BJ (cell line): ENCODE results near the gene ARHGEF4. TPM values are rescaled to one million over a fixed set of nuclear protein-coding genes. Genes with fewer than 3 reads are reported as not detected.

Source experiments
- CTCF ChIA-PET: fragments of 350-600 bp; formaldehyde crosslinking; extraction: SDS; loops from one replicate; lab custom pipeline; 2021; ENCODE audit warnings: antibody characterized with exemption, inconsistent platforms; lab: Yijun Ruan, JAX
- POLR2A ChIA-PET: fragments of 300-600 bp; sonication (Branson Sonifier 250); formaldehyde crosslinking; extraction: SDS; loops from one replicate; lab custom pipeline; 2021; ENCODE audit warnings: antibody characterized with exemption; lab: Charles Lee
- DNase-seq: peaks from one replicate; pipeline ENCODE4 v3.0.0-alpha.2; 2011; ENCODE audit warnings: low read depth
- H3K27me3 ChIP-seq: 2 replicates; pipeline ENCODE4 v1.6.0; 2011; ENCODE audit warnings: low read length; ENCODE audit not compliant: control insufficient read depth, insufficient read depth
- H3K36me3 ChIP-seq: 2 replicates; pipeline ENCODE4 v1.5.1; 2011; ENCODE audit warnings: low read length; ENCODE audit not compliant: control insufficient read depth, insufficient read depth
- H3K4me3 ChIP-seq: 2 replicates; pipeline ENCODE4 v1.5.1; 2011; ENCODE audit warnings: low read depth, mild to moderate bottlenecking, control low read depth, low read length
- CTCF ChIP-seq: IDR thresholded peaks from 2 replicates; pipeline ENCODE4 v1.5.1; 2011; ENCODE audit warnings: low read depth, mild to moderate bottlenecking, control low read depth, inconsistent platforms, low read length, moderate library complexity; ENCODE audit not compliant: insufficient read depth
- polyA plus RNA-seq: library from polyadenylated mRNA; depleted of rRNA; stranded (reverse); fragments of >200 nt; gene quantifications from 2 replicates; pipeline ENCODE4 v1.2.3, GENCODE V29; 2011; rRNA removed
- small RNA-seq: library from RNA; depleted of rRNA; stranded (forward); fragments of <200 nt; gene quantifications from one replicate; pipeline ENCODE3, GENCODE V24; 2012; ENCODE audit warnings: low replicate concordance, low read depth; ENCODE audit not compliant: insufficient read length

The ARHGEF4 gene
- polyA plus RNA-seq, 1 experiment: 15.1 TPM

DNA sequence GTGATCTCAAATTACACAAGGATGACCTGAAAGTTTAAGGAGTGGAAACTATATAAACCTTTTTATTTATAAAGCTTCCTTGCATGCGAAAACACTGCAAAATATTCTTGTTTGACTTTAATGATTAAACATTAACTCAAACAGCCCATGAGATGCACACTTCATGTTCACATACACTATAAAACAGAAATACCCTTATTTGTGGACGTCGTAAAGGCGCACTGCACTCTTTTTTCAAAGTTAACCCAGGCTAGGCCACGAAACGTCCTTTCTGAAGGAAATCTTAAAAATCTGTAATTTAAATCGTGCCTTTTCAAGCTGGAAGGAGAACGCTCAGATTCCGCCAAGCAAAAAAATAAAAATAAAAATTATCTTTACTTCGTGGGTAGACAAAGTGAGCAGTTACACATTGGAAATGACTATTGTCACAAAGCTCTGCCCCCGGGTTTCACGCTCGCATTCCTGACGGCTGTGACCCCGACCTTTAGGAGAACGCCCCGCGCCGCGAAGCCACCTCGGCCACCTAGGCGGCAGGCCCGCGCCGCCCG lies 255.8 kb downstream of the ARHGEF4 start:
- no peak for DNase-seq
- H3K4me3 ChIP-seq: peak overlapping the region; percentile 63
- ChIA-PET CTCF (no interaction called here), POLR2A (no interaction called here)
- H3K36me3 ChIP-seq: peaks cover 3% of the 10 kb centered on the region
- no peaks in the 10 kb centered on the region for H3K27me3 ChIP-seq
- TF ChIP-seq CTCF: no peak

DNA sequence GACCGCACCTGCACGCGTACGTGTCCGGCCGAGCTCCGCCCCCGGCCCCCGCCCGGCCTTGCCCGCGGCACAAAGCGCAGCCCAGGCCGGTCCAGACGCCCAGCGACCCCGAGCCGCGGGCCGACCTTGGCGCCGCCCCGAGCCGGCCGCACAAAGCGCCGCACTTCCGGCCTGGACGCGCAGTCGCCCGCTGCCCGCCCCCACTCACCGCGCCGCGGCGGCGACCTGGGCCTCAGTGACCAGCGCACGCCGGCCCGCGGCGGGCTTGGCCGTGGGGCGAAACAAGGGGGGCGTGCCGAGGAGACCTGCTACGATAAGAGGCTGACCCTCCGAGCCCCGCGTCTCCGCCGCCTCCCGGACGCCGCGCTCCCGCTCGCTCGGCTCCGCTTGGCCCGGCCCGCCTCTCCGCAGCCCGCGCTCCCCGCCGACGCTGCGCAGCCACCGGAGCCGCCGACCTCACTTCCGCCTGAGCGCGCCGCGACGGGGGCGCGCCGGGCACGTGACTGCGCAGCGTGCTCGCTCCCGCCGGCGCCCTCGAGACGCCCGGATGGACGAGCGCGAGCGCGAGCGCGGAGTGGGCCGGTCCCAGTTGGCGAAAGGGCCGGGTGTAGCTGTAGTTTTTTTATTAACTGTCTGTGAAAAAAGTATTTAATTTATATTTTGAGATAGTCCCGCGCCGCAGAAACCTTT lies 256.4 kb downstream of the ARHGEF4 start, which contains the start of gene FAM168B:
FAM168B (minus strand) TSS at position 455 of the 690 bp plus-strand sequence. CDS start 10,814 bp downstream, outside the sequence.
- peak within 1 kb of the TSS; percentile 63 for H3K4me3 ChIP-seq
- CTCF ChIA-PET: interaction anchor here (0.7 kb wide), 1 partner anchor 60 kb away, joined by 3 read pairs; no protein-coding TSS in a partner anchor
- POLR2A ChIA-PET: interaction anchor here (0.6 to 0.7 kb wide), 4 partner anchors 11 to 73 kb away, joined by 3 to 13 read pairs (median 4); no protein-coding TSS in a partner anchor

GRCh38 chr2:131093696-131094462 lies 257.2 kb downstream of the ARHGEF4 start:
- POLR2A ChIA-PET: interaction anchor here (0.6 to 0.7 kb wide), 4 partner anchors 11 to 72 kb away, joined by 3 to 13 read pairs (median 4); no protein-coding TSS in a partner anchor
- H3K36me3 ChIP-seq: no peaks in the 10 kb centered on the region

More for the DNA sequence above, 256.4 kb downstream of the ARHGEF4 start, which contains the start of gene FAM168B:
- TF ChIP-seq CTCF: no peak
- DNase-seq: peak; percentile 42
- Histone ChIP-seq H3K27me3 (no peaks in the 10 kb centered on the region), H3K36me3 (peaks cover under 1% of the 10 kb centered on the region; the same call in 1 of the 2 replicates)

DNA sequence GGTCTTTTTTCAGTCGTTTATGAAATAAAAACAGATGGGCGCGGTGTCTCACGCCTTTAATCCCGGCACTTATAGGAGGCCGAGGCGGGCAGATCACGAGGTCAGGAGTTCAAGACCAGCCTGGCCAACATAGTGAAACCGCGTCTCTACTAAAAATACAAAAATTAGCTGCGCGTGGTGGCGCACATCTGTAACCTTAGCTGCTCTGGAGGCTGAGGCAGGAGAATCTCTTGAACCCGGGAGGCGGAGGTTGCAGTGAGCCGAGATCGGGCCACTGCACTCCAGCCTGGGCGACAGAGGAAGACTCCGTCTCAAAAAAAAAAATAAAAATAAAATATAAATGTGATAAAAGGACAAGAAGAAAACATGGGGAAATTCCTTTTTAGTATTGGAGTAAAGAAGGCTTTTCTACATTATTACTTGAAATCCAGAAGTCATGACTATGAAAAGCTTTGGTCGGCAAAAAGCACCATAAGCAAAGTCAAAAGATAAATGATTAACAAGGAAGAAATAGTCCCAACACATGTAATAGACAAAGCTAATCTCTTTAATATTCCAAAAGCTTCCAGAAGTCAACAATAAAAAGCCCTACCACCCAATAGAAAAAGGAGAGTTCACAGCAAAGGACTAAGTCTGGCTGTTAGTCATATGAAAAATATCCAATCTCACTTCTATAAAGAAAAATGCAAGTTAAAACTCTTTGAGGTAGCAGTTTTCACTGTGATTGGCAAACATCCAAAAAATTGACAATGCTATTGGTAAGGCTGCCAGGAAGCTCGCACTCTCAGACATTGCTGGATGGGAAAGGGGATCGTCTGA lies 258.0 kb downstream of the ARHGEF4 start:
- CTCF ChIA-PET: interaction anchor here (0.8 kb wide), 1 partner anchor 8 kb away, joined by 3 read pairs; no protein-coding TSS in a partner anchor
- H3K4me3 ChIP-seq: no peak overlapping the region

More at GRCh38 chr2:131093696-131094462, 257.2 kb downstream of the ARHGEF4 start:
- Histone ChIP-seq H3K4me3 (peak overlapping the region; percentile 63), H3K27me3 (no peaks in the 10 kb centered on the region)
- TF ChIP-seq CTCF: no peak
- DNase-seq: no peak
- CTCF ChIA-PET: interaction anchor here (0.7 to 0.8 kb wide), 2 partner anchors 9 to 59 kb away, joined by 3 read pairs; no protein-coding TSS in a partner anchor

More for the DNA sequence above, 258.0 kb downstream of the ARHGEF4 start:
- POLR2A ChIA-PET: interaction anchor here (0.6 kb wide), 1 partner anchor 18 kb away, joined by 3 read pairs; no protein-coding TSS in a partner anchor
- no peak for DNase-seq
- TF ChIP-seq CTCF: no peak
- H3K36me3 ChIP-seq: no peaks in the 10 kb centered on the region
- H3K27me3 ChIP-seq: no peaks in the 10 kb centered on the region

Small RNA genes within 50 kb of the gene (small RNA-seq; reads per million reads assigned to genes)
- gene RF00423: not detected

Other genes with a start within 250 kb of the ARHGEF4 start
- not detected in 2 replicates for gene CFC1, start 237.3 kb upstream of the ARHGEF4 start, polyA plus RNA-seq
- 0.02 TPM in 1 of 2 replicates, not detected in the other for gene POTEJ, start 225.5 kb upstream of the ARHGEF4 start, polyA plus RNA-seq
- not detected in 2 replicates for gene GPR148, start 107.8 kb upstream of the ARHGEF4 start, polyA plus RNA-seq
- not detected in 2 replicates for gene AMER3, start 81.4 kb upstream of the ARHGEF4 start, polyA plus RNA-seq